K562 (cell line): Measurements from ENCODE around the gene MEOX1. TPM values are rescaled to one million over a fixed set of nuclear protein-coding genes. Genes with fewer than 3 reads are reported as not detected.

Experiments
- ATAC-seq: fragments of 200-7000 bp; cut with Tn5 transposase; 3 replicates; pipeline ENCODE4 v1.9.1; 2020; ENCODE audit warnings: moderate library complexity
- BruUV-seq: library from RNA; stranded (reverse); fragments of 400-500 nt; replicated peaks from 2 replicates; lab custom pipeline; 2021; lab: Mats Ljungman, UMichigan
- CTCF ChIA-PET: fragments of 300-600 bp; formaldehyde crosslinking; extraction: SDS; loops from one replicate; lab custom pipeline; 2021; ENCODE audit warnings: low intra/inter-chr PET ratio; lab: Yijun Ruan, JAX
- POLR2A ChIA-PET: fragments of 300-600, 350-650 bp; sonication (Branson Sonifier 250); formaldehyde crosslinking; extraction: SDS; loops from one replicate; lab custom pipeline; 2021; ENCODE audit warnings: antibody characterized with exemption, inconsistent platforms; lab: Yijun Ruan, JAX
- DNase-seq, 4 experiments: peaks; one replicate each; pipeline versions ENCODE4 v3.0.0 to v3.0.0-alpha.2; 2011 to 2018; ENCODE audit warnings: low spot score in 3 of 4, mixed read lengths in 3 of 4; ENCODE audit errors: extremely low read depth in 1 of 4
- FAIRE-seq: peaks from 2 replicates; lab custom pipeline; 2011; peaks lifted over from hg19 to GRCh38; lab: Jason Lieb, UNC
- H2AFZ ChIP-seq: 2 replicates; pipeline ENCODE4 v1.6.0; 2011; ENCODE audit warnings: low read depth, low read length, control low read depth, inconsistent platforms
- H3K27ac ChIP-seq: fragments of 200-600 bp; 3 replicates; pipeline ENCODE4 v1.8.0; 2011; ENCODE audit warnings: low read depth, mild to moderate bottlenecking, control low read depth, inconsistent platforms, low read length, moderate library complexity, mixed read lengths; ENCODE audit errors: extremely low read depth
- H3K27me3 ChIP-seq, 2 experiments: fragments of 300-600 bp in 1 of 2; 2 replicates in 1 of 2; 3 replicates in 1 of 2; pipeline versions ENCODE4 v1.6.0 to v1.8.0; 2011; ENCODE audit warnings: inconsistent platforms in 2 of 2, low read length in 2 of 2, mild to moderate bottlenecking in 1 of 2, mixed read lengths in 1 of 2, moderate library complexity in 1 of 2; ENCODE audit not compliant: control insufficient read depth in 2 of 2, insufficient read depth in 2 of 2
- H3K36me3 ChIP-seq: fragments of 300-600 bp; 3 replicates; pipeline ENCODE4 v1.8.0; 2011; ENCODE audit warnings: mild to moderate bottlenecking, low read length, inconsistent platforms; ENCODE audit not compliant: control insufficient read depth, insufficient read depth
- H3K4me1 ChIP-seq, 2 experiments: fragments of 200-600 bp in 1 of 2; replicated peaks in 1 of 2; 2 replicates in 1 of 2; 3 replicates in 1 of 2; pipeline versions ENCODE4 v1.5.1 to v1.8.0; 2011; ENCODE audit warnings: inconsistent platforms in 2 of 2, low read length in 2 of 2, mild to moderate bottlenecking in 1 of 2, mixed read lengths in 1 of 2, moderate library complexity in 1 of 2; ENCODE audit not compliant: control insufficient read depth in 2 of 2, insufficient read depth in 2 of 2
- H3K4me2 ChIP-seq: 2 replicates; pipeline ENCODE4 v1.6.1; 2011; ENCODE audit warnings: low read length, control low read depth, inconsistent platforms, mixed read lengths; ENCODE audit not compliant: insufficient read depth
- H3K4me3 ChIP-seq: fragments of 200-600 bp; sonication (generic), shearing (Covaris generic); 2 replicates; pipeline ENCODE4 v1.5.1; 2016; ENCODE audit warnings: control low read depth, inconsistent platforms
- H3K79me2 ChIP-seq: fragments of 200-600 bp; 3 replicates; pipeline ENCODE4 v1.8.0; 2011; ENCODE audit warnings: low read length, inconsistent platforms; ENCODE audit not compliant: control insufficient read depth, insufficient read depth
- H3K9ac ChIP-seq, 2 experiments: 2 replicates each; pipeline versions ENCODE4 v1.6.0 to v1.6.1; 2011; ENCODE audit warnings: low read depth in 2 of 2, low read length in 2 of 2, control low read depth in 1 of 2, inconsistent platforms in 1 of 2, mild to moderate bottlenecking in 1 of 2, mixed read lengths in 1 of 2; ENCODE audit not compliant: insufficient read depth in 1 of 2
- H3K9me1 ChIP-seq: one replicate; pipeline ENCODE4 v1.6.0; 2011; ENCODE audit warnings: inconsistent platforms, mild to moderate bottlenecking, low read length, moderate library complexity; ENCODE audit not compliant: control insufficient read depth, insufficient read depth
- H3K9me3 ChIP-seq: replicated peaks from 2 replicates; pipeline ENCODE4 v1.5.1; 2011; ENCODE audit warnings: low read depth, low read length, inconsistent platforms; ENCODE audit not compliant: control insufficient read depth, insufficient read depth
- H4K20me1 ChIP-seq: replicated peaks from 2 replicates; pipeline ENCODE4 v1.6.1; 2011; ENCODE audit warnings: low read length, inconsistent platforms, mixed read lengths; ENCODE audit not compliant: control insufficient read depth, insufficient read depth
- BDP1 ChIP-seq: IDR thresholded peaks from 3 replicates; pipeline ENCODE4 v1.6.1; 2011; ENCODE audit not compliant: insufficient read length, insufficient read depth
- DNMT1 ChIP-seq: fragments of 450-650 bp; IDR thresholded peaks from 2 replicates; pipeline ENCODE4 v1.6.1; 2016; ENCODE audit warnings: antibody characterized with exemption, mild to moderate bottlenecking
- GATA2 ChIP-seq: sonication (generic); formaldehyde crosslinking; IDR thresholded peaks from 2 replicates; pipeline ENCODE4 v1.4.0; 2020; ENCODE audit warnings: mild to moderate bottlenecking, missing genetic modification reagents
- HNRNPUL1 ChIP-seq: fragments of 200-400 bp; formaldehyde crosslinking; IDR thresholded peaks from 2 replicates; pipeline ENCODE4 v1.6.1; 2017; ENCODE audit warnings: low read length
- MEF2D ChIP-seq: conservative IDR thresholded peaks from 2 replicates; pipeline ENCODE4 v1.6.1; 2016; ENCODE audit warnings: low read depth, missing genetic modification characterization, missing compliant biosample characterization
- NFXL1 ChIP-seq: fragments of 450-650 bp; formaldehyde crosslinking; IDR thresholded peaks from 2 replicates; pipeline ENCODE4 v1.4.0; 2021; ENCODE audit warnings: mild to moderate bottlenecking
- PURB ChIP-seq: sonication (generic); formaldehyde crosslinking; IDR thresholded peaks from 2 replicates; pipeline ENCODE4 v1.9.0; 2021; ENCODE audit warnings: low read depth, mild to moderate bottlenecking, missing genetic modification reagents
- SAFB ChIP-seq: fragments of 200-400 bp; formaldehyde crosslinking; IDR thresholded peaks from 2 replicates; pipeline ENCODE4 v1.6.1; 2017; ENCODE audit warnings: low read depth, low read length, borderline replicate concordance
- SRSF7 ChIP-seq: fragments of 200-400 bp; formaldehyde crosslinking; optimal IDR thresholded peaks from 2 replicates; pipeline ENCODE3; 2017; ENCODE audit warnings: mild to moderate bottlenecking, low read depth, low read length
- TEAD2 ChIP-seq: fragments of 450-650 bp; IDR thresholded peaks from 2 replicates; pipeline ENCODE4 v1.6.1; 2016; ENCODE audit warnings: missing genetic modification characterization, control low read depth, missing compliant biosample characterization
- ZNF551 ChIP-seq: fragments of 250-450 bp; sonication (Bioruptor Pico); IDR thresholded peaks from 2 replicates; pipeline ENCODE4 v1.5.0; 2021; ENCODE audit warnings: mild to moderate bottlenecking, moderate library complexity
- WGBS: fragments of 100-300 bp; shearing (Covaris generic); methylation state at CpG from one replicate; pipeline ENCODE4 v1.1.6; 2016; ENCODE audit warnings: low coverage, mixed read lengths; ENCODE audit not compliant: insufficient coverage; ENCODE audit errors: missing lambda C conversion rate; 5-methylcytosine and 5-hydroxymethylcytosine counted together
- in situ Hi-C: fragments of 300-500 bp; cut with MboI; formaldehyde crosslinking; loops from 4 replicates; pipeline ENCODE4 v1.15.0; 2018; ENCODE audit warnings: inconsistent platforms, mixed read lengths
- intact Hi-C: fragments of 100-400 bp; cut with micrococcal nuclease; formaldehyde crosslinking; loops from 2 replicates; pipeline ENCODE4 v1.14.2; 2022
- polyA plus RNA-seq, 8 experiments: library from polyadenylated mRNA; depleted of rRNA in 4 of 8; stranded (reverse) in 5 of 8; unstranded in 3 of 8; fragments of >200 nt; fragmentation: Nextera tagmentation in 2 of 8; fragmentation: Illumina TruSeq in 1 of 8; extraction: Ambion mirVana in 2 of 8; extraction: Trizol in 1 of 8; gene quantifications; 2 replicates each; pipeline versions ENCODE4 v1.2.1 to v1.2.3, GENCODE V29; 2011 to 2014; ENCODE audit warnings: inconsistent platforms in 1 of 8, missing spikeins in 1 of 8
- total RNA-seq, 7 experiments: library from RNA; depleted of rRNA in 6 of 7; stranded (reverse); fragments of >200 nt in 6 of 7; fragmentation: Illumina TruSeq in 2 of 7; extraction: Trizol in 2 of 7; gene quantifications; 2 replicates each; pipeline versions ENCODE4 v1.2.1 to v1.2.3, GENCODE V29; 2011 to 2021; ENCODE audit warnings: low replicate concordance in 1 of 7
- TF ChIP-seq, protein P1 (sequence below): fragments of 150-350 bp; IDR thresholded peaks from 2 replicates; pipeline ENCODE4 v1.6.1; 2014; ENCODE audit warnings: low read depth, mild to moderate bottlenecking, low read length, borderline replicate concordance
- TF ChIP-seq, protein P2 (sequence below): fragments of 450-650 bp; IDR thresholded peaks from 2 replicates; pipeline ENCODE4 v1.6.1; 2014; ENCODE audit warnings: low read depth, mild to moderate bottlenecking, moderate library complexity, borderline replicate concordance

MEOX1 gene
- total and polyA plus RNA-seq, 9 of the 15 experiments (the other 6 are each of a cell fraction or from before 2014, with no cell fraction given): not detected

DNA sequence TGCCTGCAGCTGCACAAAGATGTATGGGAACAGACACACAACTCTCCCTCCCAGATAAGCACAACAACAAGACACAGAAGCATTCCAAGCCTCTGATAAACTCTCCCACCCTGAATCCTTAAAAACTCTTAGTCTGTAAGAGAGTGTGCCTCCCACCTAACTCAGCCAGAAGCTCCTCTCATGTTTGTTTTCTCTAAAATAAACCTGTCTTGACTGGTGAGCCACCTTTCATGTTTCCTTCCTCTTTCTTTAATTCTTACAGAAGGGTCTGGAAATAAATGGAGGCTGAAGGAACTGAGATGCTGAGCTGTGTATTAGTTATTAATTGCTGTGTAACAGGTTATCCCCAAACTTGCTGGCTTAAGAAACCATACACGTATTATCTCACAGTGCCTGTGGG lies 57.2 kb downstream of the MEOX1 start:
- intact Hi-C loops (no loop called here), in situ Hi-C loops (no loop called here)
- H3K27me3 ChIP-seq: peaks cover 9 to 16% of the 10 kb centered on the region in 2 experiments; a peak in 3 of 5 replicates
- no peaks in the 10 kb centered on the region for H3K79me2 ChIP-seq
- no peak overlapping the region for H3K27ac ChIP-seq
- H3K4me2 ChIP-seq: no peak overlapping the region
- no peak overlapping the region for H3K4me3 ChIP-seq
- no peaks in the 10 kb centered on the region; a peak in 1 of 5 replicates for H3K4me1 ChIP-seq
- no peak overlapping the region for H3K9ac ChIP-seq
- 11% methylated on average over 1 of the region's 1 CpG for WGBS
- FAIRE-seq (no peak), DNase-seq (no peak), ATAC-seq (no peak)
- H2AFZ ChIP-seq: no peak overlapping the region
- H4K20me1 ChIP-seq: no peaks in the 10 kb centered on the region
- no peaks in the 10 kb centered on the region for H3K9me1 ChIP-seq
- BruUV-seq: no TSS peak
- ChIA-PET CTCF (no interaction called here), POLR2A (interaction anchor here (1.5 kb wide), 1 partner anchor 90 kb away, joined by 6 read pairs; no protein-coding TSS in a partner anchor)
- H3K9me3 ChIP-seq: 0 out of 2 replicates have a peak, but pooled peaks cover 3% of the 10 kb centered on the region
- H3K36me3 ChIP-seq: no peaks in the 10 kb centered on the region
- no peak for TF ChIP-seq MEF2D
- no peak for TF ChIP-seq BDP1
- TF ChIP-seq, protein P1, sequence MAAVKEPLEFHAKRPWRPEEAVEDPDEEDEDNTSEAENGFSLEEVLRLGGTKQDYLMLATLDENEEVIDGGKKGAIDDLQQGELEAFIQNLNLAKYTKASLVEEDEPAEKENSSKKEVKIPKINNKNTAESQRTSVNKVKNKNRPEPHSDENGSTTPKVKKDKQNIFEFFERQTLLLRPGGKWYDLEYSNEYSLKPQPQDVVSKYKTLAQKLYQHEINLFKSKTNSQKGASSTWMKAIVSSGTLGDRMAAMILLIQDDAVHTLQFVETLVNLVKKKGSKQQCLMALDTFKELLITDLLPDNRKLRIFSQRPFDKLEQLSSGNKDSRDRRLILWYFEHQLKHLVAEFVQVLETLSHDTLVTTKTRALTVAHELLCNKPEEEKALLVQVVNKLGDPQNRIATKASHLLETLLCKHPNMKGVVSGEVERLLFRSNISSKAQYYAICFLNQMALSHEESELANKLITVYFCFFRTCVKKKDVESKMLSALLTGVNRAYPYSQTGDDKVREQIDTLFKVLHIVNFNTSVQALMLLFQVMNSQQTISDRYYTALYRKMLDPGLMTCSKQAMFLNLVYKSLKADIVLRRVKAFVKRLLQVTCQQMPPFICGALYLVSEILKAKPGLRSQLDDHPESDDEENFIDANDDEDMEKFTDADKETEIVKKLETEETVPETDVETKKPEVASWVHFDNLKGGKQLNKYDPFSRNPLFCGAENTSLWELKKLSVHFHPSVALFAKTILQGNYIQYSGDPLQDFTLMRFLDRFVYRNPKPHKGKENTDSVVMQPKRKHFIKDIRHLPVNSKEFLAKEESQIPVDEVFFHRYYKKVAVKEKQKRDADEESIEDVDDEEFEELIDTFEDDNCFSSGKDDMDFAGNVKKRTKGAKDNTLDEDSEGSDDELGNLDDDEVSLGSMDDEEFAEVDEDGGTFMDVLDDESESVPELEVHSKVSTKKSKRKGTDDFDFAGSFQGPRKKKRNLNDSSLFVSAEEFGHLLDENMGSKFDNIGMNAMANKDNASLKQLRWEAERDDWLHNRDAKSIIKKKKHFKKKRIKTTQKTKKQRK: no peak
- TF ChIP-seq SRSF7: no peak
- TF ChIP-seq ZNF551 (CRISPR knock-in tag): no peak
- no peak for TF ChIP-seq TEAD2 (tag)
- TF ChIP-seq, protein P2, sequence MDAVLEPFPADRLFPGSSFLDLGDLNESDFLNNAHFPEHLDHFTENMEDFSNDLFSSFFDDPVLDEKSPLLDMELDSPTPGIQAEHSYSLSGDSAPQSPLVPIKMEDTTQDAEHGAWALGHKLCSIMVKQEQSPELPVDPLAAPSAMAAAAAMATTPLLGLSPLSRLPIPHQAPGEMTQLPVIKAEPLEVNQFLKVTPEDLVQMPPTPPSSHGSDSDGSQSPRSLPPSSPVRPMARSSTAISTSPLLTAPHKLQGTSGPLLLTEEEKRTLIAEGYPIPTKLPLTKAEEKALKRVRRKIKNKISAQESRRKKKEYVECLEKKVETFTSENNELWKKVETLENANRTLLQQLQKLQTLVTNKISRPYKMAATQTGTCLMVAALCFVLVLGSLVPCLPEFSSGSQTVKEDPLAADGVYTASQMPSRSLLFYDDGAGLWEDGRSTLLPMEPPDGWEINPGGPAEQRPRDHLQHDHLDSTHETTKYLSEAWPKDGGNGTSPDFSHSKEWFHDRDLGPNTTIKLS: no peak
- no peak for TF ChIP-seq GATA2 (CRISPR knock-in tag)
- no peak for TF ChIP-seq DNMT1
- TF ChIP-seq HNRNPUL1: no peak
- no peak for TF ChIP-seq NFXL1 (CRISPR knock-in tag)
- TF ChIP-seq SAFB: no peak
- no peak for TF ChIP-seq PURB
